ENCODE results near the gene GLOD4. TPM values are rescaled to one million over a fixed set of nuclear protein-coding genes. Genes with fewer than 3 reads are reported as not detected.

Gene GLOD4
- total and polyA plus RNA-seq, 2 donors (not counting 1 experiment from before 2014, with no cell fraction given): 31.7 to 62.8 TPM

DNA sequence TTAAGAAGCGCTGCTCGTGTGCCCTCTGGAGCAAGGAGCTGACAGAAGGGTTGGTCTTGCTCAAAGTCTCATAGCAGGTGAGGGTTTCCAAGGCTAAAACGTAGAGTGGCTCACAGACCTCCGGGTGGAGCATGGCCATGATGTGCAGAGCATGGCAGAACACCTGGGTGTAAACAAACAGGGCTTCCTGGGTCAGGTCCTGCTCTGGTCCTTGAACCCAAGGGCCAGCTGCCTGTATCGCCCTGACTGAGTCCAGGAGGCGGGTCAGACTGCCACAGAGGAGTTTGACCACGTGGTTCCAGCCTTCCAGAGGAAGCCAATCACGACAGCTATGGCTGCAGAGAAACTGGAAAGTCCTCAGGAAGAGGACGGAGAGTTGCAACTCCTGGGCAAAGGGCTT is 37.1 kb downstream of the GLOD4 start:
- Histone ChIP-seq H4K20me1 (ENCODE audit: control insufficient read depth, extremely low read depth, insufficient read depth, low read length) (no peaks in the 10 kb centered on the region), H3K9ac (ENCODE audit: insufficient read depth, low read length) (no peak overlapping the region), H3K4me2 (ENCODE audit: extremely low read depth, insufficient read depth, low read length) (no peak overlapping the region), H2AFZ (ENCODE audit: low read length) (no peak overlapping the region), H3K9me3 (ENCODE audit: control insufficient read depth, insufficient read depth, low read depth, low read length) (no peaks in the 10 kb centered on the region), H3K4me1 (ENCODE audit: control insufficient read depth, extremely low read depth, insufficient read depth, low read length) (no peaks in the 10 kb centered on the region), H3K27ac (ENCODE audit: insufficient read depth, low read length) (no peak overlapping the region), H3K4me3 (replicated peaks in 1 of 4; ENCODE audit: control extremely low read depth in 1 of 4, insufficient read depth in 1 of 4, low read depth in 3 of 4, low read length in 4 of 4) (no peak overlapping the region), H3K36me3 (ENCODE audit: control insufficient read depth, insufficient read depth, low read length) (peaks cover 43% of the 10 kb centered on the region), H3K27me3 (ENCODE audit: control insufficient read depth, insufficient read depth, low read length) (no peaks in the 10 kb centered on the region), H3K79me2 (ENCODE audit: control insufficient read depth, insufficient read depth, low read length) (peaks cover 15% of the 10 kb centered on the region)
- no peak for TF ChIP-seq EZH2 (IDR thresholded peaks at IDR 0.05; ENCODE audit: low read length, missing control alignments)
- TF ChIP-seq, protein P1, sequence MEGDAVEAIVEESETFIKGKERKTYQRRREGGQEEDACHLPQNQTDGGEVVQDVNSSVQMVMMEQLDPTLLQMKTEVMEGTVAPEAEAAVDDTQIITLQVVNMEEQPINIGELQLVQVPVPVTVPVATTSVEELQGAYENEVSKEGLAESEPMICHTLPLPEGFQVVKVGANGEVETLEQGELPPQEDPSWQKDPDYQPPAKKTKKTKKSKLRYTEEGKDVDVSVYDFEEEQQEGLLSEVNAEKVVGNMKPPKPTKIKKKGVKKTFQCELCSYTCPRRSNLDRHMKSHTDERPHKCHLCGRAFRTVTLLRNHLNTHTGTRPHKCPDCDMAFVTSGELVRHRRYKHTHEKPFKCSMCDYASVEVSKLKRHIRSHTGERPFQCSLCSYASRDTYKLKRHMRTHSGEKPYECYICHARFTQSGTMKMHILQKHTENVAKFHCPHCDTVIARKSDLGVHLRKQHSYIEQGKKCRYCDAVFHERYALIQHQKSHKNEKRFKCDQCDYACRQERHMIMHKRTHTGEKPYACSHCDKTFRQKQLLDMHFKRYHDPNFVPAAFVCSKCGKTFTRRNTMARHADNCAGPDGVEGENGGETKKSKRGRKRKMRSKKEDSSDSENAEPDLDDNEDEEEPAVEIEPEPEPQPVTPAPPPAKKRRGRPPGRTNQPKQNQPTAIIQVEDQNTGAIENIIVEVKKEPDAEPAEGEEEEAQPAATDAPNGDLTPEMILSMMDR (conservative IDR thresholded peaks at IDR 0.05 in 1 of 2, IDR thresholded peaks at IDR 0.05 in 1 of 2; ENCODE audit: low read depth in 1 of 2, low read length in 2 of 2): no peak
- no peak for DNase-seq (ENCODE audit: low read depth in 2 of 2)

DNA sequence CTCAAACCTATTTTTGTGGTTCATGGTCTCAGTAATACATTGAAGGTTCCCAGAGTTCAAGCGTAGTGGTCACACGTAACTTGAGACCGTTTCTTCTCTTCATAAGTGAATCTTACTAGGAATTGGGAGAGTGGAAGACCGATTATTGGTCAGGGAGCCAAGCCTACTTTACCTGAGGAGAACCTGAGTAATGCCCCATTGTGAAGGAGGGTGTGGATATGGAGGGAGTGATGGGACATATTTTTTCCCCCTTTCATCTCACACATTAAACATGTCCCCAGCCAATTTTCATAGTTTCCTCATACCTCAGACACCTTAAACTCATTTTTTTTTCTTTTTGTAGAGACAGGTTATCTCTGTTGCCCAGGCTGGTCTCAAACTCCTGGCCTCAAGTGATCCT is 38.9 kb downstream of the GLOD4 start:
- no peaks in the 10 kb centered on the region for H4K20me1 ChIP-seq (ENCODE audit: control insufficient read depth, extremely low read depth, insufficient read depth, low read length)
- TF ChIP-seq, protein P1 (conservative IDR thresholded peaks at IDR 0.05 in 1 of 2, IDR thresholded peaks at IDR 0.05 in 1 of 2; ENCODE audit: low read depth in 1 of 2, low read length in 2 of 2): no peak
- TF ChIP-seq EZH2 (IDR thresholded peaks at IDR 0.05; ENCODE audit: low read length, missing control alignments): no peak
- no peaks in the 10 kb centered on the region for H3K4me1 ChIP-seq (ENCODE audit: control insufficient read depth, extremely low read depth, insufficient read depth, low read length)
- no peaks in the 10 kb centered on the region for H3K9me3 ChIP-seq (ENCODE audit: control insufficient read depth, insufficient read depth, low read depth, low read length)
- H2AFZ ChIP-seq (ENCODE audit: low read length): no peak overlapping the region
- no peaks in the 10 kb centered on the region for H3K27me3 ChIP-seq (ENCODE audit: control insufficient read depth, insufficient read depth, low read length)
- H3K9ac ChIP-seq (ENCODE audit: insufficient read depth, low read length): no peak overlapping the region
- H3K4me3 ChIP-seq (replicated peaks in 1 of 4; ENCODE audit: control extremely low read depth in 1 of 4, insufficient read depth in 1 of 4, low read depth in 3 of 4, low read length in 4 of 4): no peak overlapping the region
- DNase-seq (ENCODE audit: low read depth in 2 of 2): no peak
- peaks cover 4% of the 10 kb centered on the region for H3K79me2 ChIP-seq (ENCODE audit: control insufficient read depth, insufficient read depth, low read length)
- H3K27ac ChIP-seq (ENCODE audit: insufficient read depth, low read length): no peak overlapping the region
- H3K36me3 ChIP-seq (ENCODE audit: control insufficient read depth, insufficient read depth, low read length): peaks cover 46% of the 10 kb centered on the region
- H3K4me2 ChIP-seq (ENCODE audit: extremely low read depth, insufficient read depth, low read length): no peak overlapping the region

GRCh38 chr17:742147-742793 is 39.8 kb downstream of the GLOD4 start:
- no peak overlapping the region for H3K4me2 ChIP-seq (ENCODE audit: extremely low read depth, insufficient read depth, low read length)
- no peak for DNase-seq (ENCODE audit: low read depth in 2 of 2)
- H4K20me1 ChIP-seq (ENCODE audit: control insufficient read depth, extremely low read depth, insufficient read depth, low read length): no peaks in the 10 kb centered on the region
- peaks cover 5% of the 10 kb centered on the region for H3K79me2 ChIP-seq (ENCODE audit: control insufficient read depth, insufficient read depth, low read length)
- TF ChIP-seq, protein P1 (conservative IDR thresholded peaks at IDR 0.05 in 1 of 2, IDR thresholded peaks at IDR 0.05 in 1 of 2; ENCODE audit: low read depth in 1 of 2, low read length in 2 of 2): no peak
- TF ChIP-seq EZH2 (IDR thresholded peaks at IDR 0.05; ENCODE audit: low read length, missing control alignments): no peak
- H3K9ac ChIP-seq (ENCODE audit: insufficient read depth, low read length): no peak overlapping the region
- H3K27ac ChIP-seq (ENCODE audit: insufficient read depth, low read length): no peak overlapping the region
- no peak overlapping the region for H3K4me3 ChIP-seq (replicated peaks in 1 of 4; ENCODE audit: control extremely low read depth in 1 of 4, insufficient read depth in 1 of 4, low read depth in 3 of 4, low read length in 4 of 4)
- H3K27me3 ChIP-seq (ENCODE audit: control insufficient read depth, insufficient read depth, low read length): no peaks in the 10 kb centered on the region
- H3K9me3 ChIP-seq (ENCODE audit: control insufficient read depth, insufficient read depth, low read depth, low read length): no peaks in the 10 kb centered on the region
- no peaks in the 10 kb centered on the region for H3K4me1 ChIP-seq (ENCODE audit: control insufficient read depth, extremely low read depth, insufficient read depth, low read length)
- H3K36me3 ChIP-seq (ENCODE audit: control insufficient read depth, insufficient read depth, low read length): peaks cover 43% of the 10 kb centered on the region
- no peak overlapping the region for H2AFZ ChIP-seq (ENCODE audit: low read length)

Data from fibroblast of lung (primary cell).